AG09319 (cell line): ENCODE data around the gene TMEM198.
A peak's percentile ranks its signal among the peaks of the same experiment; 100 is the strongest.

ENCODE experiments used
- DNase-seq: peaks from one replicate; pipeline ENCODE4 v3.0.0-alpha.2; 2010; ENCODE audit warnings: low read depth; ENCODE audit errors: extremely low read depth
- TF ChIP-seq, protein P1 (sequence below): IDR thresholded peaks from 2 replicates; pipeline ENCODE4 v1.5.1; 2011; ENCODE audit warnings: low read depth, mild to moderate bottlenecking, inconsistent platforms, low read length, moderate library complexity

Gene TMEM198

DNA sequence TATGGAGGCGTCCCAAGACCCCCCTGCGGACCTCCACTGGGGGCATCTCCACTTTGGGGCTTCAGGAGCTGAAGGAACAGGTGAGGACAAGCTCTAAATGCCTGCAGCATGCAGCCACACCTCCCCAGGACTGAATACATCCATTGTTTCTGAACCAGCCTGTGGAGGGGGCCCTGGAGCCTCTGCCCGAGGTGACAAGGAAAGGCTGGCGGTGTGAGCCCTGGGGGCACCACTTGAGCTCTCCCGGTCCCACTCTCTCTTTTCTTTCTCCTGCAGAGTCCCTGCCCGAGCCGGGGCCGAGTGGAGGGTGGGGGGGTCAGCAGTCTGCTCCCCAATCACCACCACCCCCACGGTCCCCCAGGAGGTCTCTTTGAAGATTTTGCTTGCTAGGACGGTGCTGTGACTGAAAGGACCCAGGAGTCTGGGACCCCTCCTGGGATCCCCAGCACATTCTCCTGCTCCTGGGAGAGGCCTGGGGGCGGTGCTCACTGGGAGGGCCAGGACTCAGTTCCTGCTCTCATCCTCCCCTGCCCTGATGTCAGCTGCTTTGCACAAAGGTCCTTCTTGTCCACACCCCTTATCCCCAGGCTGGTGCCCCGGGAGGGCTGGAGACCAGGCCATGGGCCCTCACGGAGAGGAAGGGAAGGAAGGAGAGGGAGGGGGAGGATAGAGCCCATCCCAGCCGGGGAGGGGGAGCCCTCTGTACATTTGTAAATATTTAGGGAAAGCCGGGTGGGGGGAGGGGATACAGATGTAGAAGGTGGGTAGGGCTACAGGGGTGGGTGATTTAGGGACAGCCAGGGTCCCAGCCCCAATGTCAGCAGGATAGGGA, 6.0 kb upstream of the TMEM198 start:
- no peak for DNase-seq
- TF ChIP-seq, protein P1, sequence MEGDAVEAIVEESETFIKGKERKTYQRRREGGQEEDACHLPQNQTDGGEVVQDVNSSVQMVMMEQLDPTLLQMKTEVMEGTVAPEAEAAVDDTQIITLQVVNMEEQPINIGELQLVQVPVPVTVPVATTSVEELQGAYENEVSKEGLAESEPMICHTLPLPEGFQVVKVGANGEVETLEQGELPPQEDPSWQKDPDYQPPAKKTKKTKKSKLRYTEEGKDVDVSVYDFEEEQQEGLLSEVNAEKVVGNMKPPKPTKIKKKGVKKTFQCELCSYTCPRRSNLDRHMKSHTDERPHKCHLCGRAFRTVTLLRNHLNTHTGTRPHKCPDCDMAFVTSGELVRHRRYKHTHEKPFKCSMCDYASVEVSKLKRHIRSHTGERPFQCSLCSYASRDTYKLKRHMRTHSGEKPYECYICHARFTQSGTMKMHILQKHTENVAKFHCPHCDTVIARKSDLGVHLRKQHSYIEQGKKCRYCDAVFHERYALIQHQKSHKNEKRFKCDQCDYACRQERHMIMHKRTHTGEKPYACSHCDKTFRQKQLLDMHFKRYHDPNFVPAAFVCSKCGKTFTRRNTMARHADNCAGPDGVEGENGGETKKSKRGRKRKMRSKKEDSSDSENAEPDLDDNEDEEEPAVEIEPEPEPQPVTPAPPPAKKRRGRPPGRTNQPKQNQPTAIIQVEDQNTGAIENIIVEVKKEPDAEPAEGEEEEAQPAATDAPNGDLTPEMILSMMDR, result no peak

DNA sequence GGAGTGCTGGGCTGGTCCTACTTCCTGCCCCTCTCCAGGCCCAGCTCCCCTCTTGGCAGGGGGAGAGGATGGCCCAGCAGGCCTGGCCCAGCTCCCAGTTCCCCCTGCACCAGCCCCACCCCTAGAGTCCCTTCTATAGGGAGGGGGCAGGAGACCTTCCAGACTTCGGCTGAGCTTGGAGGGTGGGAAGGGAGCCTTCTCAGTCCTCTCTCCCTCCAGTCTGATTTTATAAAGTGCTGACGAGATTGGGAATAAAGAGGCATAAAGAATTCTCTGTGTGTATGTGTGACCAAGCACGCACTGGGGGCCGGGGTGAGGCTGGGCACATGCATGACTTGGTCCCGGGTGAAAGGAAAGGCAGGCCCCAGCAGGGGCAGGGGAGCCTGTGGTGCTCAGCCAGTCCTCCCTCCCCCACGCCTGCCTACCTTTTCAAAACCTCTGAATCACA, 5.3 kb upstream of the TMEM198 start:
- DNase-seq, result no peak
- TF ChIP-seq, protein P1, result no peak

DNA sequence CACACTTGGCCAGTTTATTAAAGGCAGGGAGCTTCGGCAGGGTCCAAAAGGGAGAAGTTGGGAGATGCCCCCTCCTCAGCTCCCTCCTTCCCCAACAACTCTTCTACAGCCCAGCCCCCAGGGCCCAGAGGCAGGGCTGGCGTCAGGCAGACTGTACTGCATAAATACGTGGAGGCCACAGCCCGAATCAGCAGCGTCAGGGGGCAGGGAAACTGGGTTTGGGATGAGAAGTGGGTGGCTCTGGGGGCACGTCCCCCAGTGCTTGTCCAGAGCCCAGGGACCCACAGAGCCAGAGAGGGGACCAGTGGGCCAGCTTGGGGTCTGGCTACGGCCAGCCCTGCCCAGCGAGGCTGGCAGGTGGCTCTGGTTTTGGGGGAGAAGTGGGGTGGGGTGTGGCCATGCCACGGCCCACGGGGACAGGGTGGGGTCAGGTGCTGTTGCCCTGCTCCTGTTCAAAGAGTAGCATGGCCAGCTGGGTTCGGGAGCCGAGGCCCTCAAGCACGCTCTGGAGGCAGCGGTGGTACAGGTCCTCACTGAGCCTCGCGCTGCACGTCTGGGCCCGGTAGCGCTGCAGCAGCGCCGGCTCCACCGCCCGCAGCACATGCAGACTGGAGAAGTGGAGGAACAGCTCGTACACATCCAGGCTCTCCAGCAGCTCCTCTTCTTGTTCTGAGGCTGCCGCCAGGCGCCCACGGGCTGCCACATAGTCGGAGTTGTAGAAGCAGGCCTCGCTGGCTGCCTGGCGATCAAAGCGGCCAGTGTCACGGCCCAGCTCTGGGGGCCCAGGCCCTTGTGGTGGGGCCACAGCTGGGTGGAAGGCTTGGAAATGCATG, 4.7 kb upstream of the TMEM198 start:
- TF ChIP-seq, protein P1, result no peak
- DNase-seq, result no peak

GRCh38 chr2:219539926-219540678, 3.7 kb upstream of the TMEM198 start:
- DNase-seq, result no peak
- TF ChIP-seq, protein P1, result no peak

- TF ChIP-seq, protein P1, result no peak
- no peak for DNase-seq
Measured at GRCh38 chr2:219540784-219541504, 2.9 kb upstream of the TMEM198 start.

DNA sequence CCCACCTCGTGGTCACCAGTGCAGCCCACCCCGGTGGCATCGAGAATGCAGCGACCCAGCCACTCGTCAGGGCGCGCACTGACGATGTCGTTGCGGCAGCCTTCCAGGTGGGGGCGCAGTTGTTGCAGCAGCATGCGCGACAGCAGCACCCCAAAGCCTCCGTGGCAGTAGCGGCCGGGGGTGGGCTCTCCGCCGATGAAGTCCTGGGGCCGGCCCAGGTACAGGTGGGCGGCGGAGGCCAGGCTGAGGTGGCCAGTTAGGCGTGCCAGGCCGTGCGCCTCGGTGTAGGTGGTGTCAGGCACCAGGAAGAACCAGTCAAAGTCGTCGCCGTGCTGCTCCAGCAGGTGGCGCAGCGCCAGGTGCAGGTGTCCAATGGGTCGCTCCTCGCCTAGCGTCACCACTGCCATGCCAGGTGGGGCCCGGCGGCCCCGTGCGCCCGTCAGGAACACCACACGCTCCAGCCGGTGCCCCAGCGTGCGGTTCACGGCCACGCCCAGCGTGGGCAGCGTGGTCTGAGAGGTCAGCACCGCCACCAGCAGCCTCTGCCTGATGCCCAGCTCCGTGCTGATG, 2.1 kb upstream of the TMEM198 start:
- no peak for DNase-seq
- TF ChIP-seq, protein P1, result peak; percentile 63
